HG02610 (cell line): Measurements from ENCODE around the gene ANXA2R.
"Not testable (repeated sequence)": the region's sequence is repeated elsewhere in the genome, so short reads cannot be mapped to it uniquely, and the experiment has no call there.

Experiments used
- ATAC-seq: cut with Tn5 transposase; IDR thresholded peaks from one replicate; pipeline ENCODE4 v1.9.1; 2021; ENCODE audit warnings: mild to moderate bottlenecking, moderate library complexity; ENCODE audit not compliant: unreplicated experiment

The ANXA2R gene, protein sequence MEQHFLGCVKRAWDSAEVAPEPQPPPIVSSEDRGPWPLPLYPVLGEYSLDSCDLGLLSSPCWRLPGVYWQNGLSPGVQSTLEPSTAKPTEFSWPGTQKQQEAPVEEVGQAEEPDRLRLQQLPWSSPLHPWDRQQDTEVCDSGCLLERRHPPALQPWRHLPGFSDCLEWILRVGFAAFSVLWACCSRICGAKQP

DNA sequence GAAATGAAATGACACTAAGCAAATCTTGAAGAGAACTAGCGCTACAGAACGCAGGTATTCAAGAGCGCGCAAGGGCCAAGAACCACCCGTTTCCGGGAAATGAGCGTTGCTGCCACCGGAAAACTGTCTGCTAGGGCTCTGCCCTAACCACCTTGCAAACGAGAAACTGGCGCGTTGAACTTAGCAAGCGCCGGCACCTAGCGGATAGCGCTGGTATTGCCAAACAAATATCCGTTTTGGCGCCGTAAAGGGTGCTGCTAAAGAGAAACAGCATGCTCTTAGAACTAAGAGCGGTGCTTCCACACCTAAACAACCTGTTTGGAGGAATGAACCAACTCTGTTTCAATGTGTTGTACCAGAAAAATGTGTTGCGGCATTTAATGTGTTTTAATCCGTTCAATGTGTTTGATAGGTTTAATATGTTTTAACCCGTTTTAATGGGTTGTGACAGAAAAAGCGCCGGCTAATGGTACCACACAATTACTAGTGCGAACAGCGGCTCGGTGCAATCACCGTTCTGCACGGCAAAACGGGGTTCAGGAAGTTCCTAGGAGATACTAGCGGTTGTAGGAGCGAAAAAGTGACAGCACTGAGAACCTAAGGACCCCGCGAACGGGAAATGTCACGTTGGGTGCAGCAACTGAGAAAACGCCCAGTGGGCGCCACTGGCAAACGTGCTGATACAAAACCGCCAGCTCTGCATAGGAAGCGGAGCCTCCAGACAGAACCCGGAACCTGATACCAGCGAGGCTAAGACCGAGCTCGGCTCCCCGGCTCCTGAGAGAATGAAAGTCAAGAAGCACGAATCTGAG, at the start of gene ANXA2R:
Gene ANXA2R, minus strand, starts transcription at position 33 of the 812 bp plus-strand sequence. CDS start 273 bp downstream, outside the sequence.
- ATAC-seq, result peak; percentile 35

DNA sequence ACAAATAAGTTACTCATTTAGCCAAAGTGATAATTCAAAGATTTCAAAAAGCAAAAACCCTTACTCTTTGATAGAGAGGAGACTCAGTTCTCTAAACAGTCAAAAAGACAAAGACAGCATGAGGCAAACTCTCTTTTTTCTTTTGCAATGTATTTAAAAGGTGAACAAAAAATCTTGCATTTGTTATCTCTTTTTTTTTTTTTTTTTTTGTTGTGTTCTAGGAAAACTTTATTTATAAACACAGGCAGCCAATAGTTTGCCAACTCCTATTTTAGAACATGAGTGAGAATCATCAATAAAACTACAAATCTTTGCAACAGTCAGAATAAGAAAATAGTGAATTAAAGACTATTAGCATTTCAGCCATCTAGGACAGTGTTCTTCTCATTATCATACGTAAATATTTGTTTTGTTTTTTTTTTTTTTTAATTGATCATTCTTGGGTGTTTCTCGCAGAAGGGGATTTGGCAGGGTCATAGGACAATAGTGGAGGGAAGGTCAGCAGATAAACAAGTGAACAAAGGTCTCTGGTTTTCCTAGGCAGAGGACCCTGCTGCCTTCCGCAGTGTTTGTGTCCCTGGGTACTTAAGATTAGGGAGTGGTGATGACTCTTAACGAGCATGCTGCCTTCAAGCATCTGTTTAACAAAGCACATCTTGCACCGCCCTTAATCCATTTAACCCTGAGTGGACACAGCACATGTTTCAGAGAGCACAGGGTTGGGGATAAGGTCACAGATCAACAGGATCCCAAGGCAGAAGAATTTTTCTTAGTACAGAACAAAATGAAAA, 46.2 kb upstream of the ANXA2R start:
- ATAC-seq, result not testable (repeated sequence)

DNA sequence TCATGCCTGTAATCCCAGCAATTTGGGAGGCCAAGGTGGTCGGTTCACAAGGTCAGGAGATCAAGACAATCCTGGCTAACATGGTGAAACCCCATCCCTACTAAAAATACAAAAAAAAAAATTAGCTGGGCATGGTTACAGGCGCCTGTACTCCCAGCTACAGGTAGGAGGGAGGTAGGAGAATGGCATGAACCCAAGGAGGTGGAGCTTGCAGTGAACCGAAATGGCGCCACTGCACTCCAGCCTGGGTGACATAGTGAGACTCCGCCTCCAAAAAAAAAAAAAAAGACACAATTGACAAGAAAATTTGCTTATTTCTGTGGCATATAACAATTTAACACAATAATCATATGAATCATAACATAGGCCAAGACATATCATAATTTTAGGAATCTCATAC, 45.3 kb upstream of the ANXA2R start:
- no peak for ATAC-seq

DNA sequence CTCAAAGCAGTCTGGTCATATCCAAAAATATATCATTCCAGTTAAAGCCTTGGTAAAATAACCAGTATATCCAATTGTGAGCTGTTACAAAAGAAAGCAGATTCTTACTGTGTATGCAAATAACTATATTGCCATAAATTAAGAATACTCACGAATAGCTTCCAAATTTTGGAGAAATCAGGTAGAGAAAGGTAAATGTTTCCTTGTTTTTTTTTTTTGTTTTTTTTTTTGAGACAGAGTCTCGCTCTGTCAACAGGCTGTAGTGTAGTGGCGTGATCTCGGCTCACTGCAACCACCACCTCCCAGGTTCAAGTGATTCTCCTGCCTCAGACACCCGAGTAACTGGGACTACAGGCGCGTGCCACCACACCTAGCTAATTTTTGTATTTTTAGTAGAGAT, 44.3 kb upstream of the ANXA2R start:
- not testable (repeated sequence) for ATAC-seq

DNA sequence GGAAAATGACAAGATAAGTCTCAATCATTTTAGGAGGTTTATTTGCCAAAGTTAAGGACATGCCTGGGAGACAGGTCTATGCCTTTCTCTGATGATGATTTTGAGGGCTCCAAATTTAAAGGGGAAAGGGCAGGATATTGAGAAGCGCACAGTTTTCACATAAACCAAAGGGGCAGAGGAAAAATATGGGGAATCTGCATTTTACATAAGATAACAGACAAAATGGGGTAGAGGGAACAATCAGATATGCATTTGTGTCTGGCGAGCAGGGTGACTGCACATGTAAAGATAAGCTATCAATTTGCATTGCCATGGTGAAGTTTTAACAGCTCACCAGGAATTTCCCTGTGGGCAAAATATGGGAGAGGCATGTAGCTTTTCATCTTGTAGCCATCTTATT, 41.2 kb upstream of the ANXA2R start:
- ATAC-seq, result not testable (repeated sequence)

DNA sequence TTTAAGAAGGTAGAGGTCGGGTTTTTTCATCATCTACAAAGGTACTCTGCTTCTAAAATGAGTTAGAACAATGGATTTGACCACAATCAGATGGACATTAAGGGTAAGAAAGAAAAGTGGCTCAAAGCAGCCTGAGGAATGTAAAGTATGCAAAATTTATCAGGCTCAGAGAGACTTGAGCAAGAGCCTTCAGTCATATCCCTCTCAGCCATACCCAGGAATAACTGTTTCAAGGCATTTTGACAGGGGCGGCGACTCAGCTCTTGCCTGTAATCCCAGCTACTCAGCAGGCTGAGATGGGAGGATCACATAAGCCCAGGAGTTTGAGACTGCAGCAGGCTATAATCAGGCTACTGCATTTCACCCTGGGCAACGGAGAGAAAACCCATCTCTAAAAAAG, 38.8 kb upstream of the ANXA2R start:
- ATAC-seq, result no peak

DNA sequence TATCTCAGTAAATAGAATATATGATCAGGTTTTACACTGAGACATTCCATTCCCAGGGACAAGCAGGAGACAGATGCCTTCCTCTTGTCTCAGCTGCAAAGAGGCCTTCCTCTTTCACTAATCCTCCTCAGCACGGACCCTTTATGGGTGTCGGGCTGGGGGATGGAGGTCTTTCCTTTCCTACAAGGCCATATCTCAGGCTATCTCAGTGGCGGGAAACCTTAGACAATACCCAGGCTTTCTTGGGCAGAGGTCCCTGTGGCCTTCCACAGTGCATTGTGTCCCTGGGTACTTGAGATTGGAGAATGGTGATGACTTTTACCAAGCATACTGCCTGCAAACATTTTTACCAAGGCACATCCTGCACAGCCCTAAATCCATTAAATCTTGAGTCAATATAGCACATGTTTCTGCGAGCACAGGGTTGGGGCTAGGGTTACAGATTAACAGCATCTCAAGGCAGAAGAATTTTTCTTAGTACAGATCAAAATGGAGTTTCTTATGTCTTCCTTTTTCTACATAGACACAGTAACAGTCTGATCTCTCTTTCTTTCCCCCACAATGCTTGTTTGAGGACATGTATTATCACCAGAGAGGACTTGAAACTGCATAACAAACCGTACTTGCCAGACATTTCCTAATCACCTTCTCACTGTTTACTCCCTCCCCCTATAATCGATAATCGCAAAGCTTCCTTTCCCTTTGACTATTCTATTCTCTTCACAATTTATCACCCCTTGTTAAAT, 37.5 kb upstream of the ANXA2R start:
- ATAC-seq, result not testable (repeated sequence)

DNA sequence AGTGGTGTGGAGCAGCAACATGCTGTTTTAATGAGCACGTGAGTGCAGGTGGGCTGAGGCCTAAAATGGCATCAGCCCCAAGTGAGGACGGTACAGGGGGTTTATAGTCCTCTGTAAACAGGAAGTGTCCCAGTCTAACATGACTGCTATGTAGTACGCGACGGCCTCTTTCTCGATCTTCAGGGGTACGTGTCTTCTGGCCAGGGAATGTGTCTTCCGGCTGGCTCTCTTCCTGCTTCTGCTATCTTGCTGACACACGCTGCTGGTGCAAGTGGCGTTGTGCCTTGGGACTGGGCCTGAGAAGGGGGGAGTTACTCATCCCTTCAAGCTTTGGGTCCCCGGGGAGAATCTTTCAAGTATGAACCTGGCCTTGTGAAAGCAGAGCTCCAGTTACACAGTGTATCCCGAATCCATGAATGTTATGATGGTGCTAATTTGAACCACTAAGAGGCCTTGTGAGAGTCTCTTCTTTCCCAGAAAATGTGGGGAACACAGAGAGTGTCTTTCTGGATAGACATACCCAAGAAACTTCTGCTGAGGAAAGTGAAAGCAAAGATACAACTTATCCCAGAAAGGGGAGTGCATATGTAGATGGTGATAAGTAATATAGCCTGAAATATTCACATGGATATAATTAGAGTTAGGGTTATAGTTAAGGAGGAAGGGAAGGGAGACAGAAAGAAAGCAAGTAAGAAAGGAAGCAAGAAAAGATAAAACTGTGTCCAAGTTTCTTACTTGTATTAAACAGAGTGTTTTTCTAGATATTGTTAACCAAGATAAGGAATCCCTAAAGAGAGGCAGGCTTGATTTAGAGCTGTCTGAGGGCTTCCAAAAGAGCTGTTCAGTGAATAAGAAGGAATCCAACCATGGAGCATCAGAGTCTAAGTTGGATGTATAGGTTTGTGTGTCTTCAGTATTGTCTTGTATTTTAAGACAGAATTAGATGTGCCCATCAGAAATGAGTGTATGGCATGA, 35.5 kb upstream of the ANXA2R start:
- no peak for ATAC-seq

DNA sequence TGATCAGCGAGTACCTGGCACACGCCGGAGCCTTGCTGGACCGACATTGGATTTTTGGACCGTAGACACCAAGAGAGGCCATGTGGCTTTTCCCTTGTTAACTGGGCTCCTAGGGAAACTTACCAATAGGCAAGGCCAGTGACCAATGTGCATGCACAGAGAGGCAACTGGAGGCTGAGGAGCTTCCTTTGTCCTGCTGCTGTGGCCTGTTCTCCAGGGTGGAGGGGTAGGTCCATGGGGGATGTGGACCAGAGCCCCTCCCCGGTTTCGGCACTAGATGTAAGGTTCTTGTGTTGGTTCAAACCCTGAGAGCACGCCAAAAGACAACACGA, 34.8 kb upstream of the ANXA2R start:
- no peak for ATAC-seq

DNA sequence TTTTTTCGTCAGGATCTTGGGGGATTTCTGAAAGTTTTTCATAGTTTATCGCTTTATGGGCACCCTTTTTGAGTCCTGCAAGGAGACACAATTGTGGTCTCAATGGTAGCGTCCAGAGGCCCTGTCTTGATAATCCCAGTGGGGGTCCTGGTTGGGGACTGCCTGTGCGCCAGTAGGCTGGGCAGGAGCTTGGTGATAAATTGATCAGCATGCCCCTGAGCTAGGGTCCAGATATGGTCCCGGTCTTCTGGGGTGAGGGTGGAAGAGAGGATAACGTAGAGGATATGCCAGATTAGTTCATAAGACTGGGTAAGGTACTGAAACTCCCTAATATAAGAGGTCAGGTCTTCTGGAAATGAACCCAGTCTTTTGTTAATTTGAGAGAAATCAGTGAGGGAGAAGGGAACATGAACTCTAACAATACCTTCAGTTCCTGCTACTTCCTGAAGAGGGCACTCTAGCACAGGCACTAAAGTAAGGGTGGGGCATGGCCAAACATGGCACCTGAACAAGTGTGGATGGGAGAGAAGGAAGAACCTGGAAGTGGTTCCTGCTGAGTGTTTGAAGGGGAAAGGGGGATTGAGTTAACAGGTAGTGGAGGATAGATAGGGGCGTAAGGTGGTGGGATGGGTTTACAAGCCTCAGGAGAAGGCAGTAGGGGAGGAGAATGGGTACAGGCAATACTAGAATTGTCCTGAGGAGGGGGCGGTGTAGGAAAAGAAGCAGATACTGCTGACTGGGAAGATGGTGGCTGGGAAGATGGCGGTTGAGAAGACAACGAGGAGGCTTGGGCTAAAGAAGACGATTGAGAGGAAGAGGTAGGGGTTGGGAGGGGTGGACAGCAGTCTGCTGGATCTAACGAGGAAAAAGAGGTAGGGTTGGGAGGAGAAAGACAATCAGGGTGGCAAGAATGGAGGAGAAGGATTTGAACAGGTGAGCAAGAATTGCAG, 33.8 kb upstream of the ANXA2R start:
- no peak for ATAC-seq

DNA sequence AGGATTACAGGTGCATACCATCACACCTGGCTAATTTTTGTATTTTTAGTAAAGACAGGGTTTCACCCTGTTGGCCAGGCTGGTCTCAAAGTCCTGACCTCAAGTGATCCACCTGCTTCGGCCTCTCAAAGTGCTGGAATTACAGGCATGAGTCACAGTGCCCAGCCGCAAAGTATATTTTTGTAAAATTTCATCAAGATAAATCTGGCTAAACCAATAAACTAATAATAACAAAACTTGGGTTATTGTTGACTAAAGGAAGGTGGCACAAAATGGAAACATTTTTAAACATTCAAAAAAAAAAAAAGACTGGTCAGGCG, 29.2 kb upstream of the ANXA2R start:
- not testable (repeated sequence) for ATAC-seq

DNA sequence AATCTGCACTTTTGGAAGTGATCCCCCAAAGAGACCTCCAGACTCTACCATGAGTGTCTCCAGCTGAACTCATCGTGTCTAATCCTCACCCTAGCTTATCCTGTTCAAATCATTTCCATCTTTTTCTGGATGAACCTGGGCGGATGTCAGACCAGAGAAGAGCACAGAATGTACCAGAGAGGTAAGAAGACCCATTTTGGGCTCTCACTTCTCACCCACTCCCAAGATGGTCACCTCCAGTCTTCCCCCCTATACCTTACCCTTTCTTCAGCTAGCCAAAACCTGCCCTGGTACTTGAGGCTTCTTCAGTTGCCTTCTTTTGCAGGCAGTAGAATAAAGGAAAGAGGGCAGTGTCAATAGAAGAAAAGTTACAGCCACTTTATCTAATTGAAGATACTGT, 27.9 kb upstream of the ANXA2R start:
- ATAC-seq, result no peak

DNA sequence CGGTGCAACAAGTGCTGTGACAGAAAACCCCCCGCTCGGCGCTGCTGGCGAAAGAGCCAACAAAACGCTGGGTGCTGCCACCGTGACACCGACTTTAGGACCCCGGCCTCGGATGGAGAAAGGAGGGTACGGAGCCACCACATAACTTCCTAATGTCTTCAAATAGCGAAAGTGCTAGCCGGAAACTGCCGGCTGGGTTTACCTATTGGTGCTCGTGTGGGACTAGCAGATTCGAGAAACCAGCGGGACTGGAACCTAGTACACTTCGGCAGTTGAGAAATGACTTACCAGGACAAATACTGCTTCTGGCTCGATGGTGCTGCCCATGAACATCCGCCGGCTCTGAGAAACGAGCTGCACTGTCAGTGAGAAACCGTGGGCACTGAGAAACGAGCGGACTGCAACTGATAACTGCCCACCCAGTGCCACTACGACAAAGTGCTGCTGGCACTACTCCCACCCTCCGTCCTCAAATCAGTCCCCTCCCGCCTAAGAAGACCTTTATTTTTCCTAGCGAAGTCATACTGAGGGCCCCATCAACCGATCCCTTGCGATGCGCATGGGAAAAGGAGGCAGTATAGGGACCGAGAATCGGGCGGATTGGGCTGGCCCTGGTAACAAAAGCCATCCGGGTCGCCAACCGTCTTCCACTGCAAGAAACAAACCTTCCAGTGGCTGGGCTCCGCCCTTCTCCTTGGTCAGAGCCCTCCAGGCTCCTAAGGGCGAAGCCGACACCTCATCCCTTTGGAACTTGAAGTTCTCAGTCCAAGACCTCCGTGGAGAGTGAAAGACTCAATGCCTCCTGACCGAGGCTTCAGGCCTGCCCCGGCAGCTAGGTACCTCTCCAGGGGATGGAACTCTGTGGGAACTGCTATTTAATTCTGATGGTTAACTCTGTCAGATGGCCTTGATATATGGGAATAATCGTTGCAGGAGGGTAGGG, 27.0 kb upstream of the ANXA2R start:
- ATAC-seq, result peak; percentile 32

DNA sequence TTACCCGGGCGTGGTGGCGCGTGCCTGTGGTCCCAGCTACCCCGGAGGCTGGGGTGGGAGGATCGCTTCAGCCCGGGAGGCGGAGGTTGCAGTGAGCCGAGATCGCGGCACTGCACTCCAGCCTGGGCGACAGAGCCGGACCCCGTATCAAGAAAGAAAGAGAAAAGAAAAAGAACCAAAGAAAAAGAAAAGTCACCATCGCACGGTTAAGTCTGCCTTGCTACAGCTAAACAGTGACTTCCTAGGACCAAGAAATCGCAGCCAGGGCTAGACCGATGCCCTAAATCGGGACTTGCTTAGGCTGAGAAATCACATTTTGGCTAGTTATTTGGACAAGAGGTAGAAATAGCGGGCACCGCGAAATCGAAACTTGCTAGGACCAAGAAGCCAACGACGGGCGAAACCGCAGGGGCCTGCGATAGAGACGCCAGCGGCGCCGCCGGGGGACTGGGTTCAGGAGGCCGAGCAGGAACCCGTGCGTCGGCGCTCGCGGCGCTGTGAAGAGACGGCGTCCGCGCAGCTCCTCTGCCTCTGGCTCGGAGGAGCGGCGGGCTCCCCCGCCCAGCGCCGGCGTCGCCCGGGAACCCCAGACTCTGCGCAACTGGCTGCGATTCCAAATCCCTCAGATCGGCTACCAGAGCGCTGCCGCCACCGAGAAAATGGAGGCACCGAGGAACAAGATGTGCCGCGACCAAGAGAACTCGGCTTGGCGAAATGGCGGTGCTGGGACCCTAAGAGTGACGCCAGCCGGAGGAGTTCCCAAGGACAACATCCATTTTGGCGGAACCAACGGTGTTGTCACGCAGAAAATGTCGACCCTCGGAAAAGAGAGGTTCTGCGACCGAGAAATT, 26.1 kb upstream of the ANXA2R start:
- peak; percentile 30 for ATAC-seq

DNA sequence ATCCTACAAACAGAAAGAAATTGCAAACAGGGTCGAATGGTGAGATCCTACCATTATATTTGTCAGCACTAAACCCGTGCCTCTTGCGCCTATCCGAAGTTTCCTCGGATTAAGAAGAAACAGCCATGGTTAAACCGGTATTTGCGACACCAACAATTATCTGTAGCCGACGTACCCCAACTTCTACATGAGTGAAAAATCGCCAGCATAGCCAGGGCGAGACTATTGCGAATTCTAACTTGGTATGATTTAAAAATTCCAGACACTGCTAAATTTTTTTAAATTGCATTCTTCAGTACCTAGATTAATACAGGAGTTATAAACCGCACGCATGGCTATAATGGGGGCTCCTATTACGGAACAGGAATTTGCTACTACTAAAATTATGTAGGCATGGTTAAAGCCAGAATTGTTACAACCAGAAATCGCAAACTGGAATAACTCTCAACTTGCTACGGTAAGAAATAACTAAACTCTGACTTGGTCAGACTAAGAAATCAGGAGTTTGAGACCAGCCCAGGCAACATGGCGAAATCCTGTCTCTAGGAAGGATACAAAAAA, 25.3 kb upstream of the ANXA2R start:
- no peak for ATAC-seq

DNA sequence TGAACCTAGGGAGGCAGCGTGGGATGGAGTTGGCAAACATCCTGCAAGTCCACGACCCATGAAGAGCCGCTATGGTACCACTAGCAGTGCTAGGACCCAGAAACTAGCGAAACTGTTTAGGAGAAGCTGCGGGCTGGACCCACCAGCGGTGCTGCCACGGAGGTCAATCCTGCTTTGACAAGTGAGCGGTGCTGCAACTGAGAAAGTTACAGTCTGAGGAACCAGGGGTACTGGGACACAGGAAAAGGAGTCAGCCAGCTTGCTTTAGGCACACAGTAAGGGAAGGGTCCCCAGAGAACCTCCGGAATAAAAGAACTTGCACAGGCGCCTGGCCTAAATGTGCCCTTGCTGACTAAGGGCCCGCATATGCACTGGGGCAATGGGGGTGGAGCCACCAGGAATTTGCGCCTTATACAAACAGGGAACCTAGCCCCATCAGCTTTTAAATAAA, 23.6 kb upstream of the ANXA2R start:
- ATAC-seq, result no peak
